ENCODE measurements around the gene IL36RN.
A peak's percentile ranks its signal among the peaks of the same experiment; 100 is the strongest.

The IL36RN gene

GRCh38 chr2:113103277-113103676 lies 44.3 kb downstream of the IL36RN start:
- no peak for DNase-seq

- peak; percentile 86 to 99 for DNase-seq
Measured at GRCh38 chr2:113104054-113104611, 45.1 kb downstream of the IL36RN start.

GRCh38 chr2:113105047-113105785 lies 46.2 kb downstream of the IL36RN start:
- peak; percentile 86 to 89 for DNase-seq

GRCh38 chr2:113111121-113111520 lies 52.1 kb downstream of the IL36RN start:
- DNase-seq = no peak

- peak; percentile 82 to 98 for DNase-seq
Measured at GRCh38 chr2:113111823-113112287, 52.9 kb downstream of the IL36RN start.

GRCh38 chr2:113112441-113112840 lies 53.4 kb downstream of the IL36RN start:
- peak; percentile 36 to 74 for DNase-seq

- no peak for DNase-seq
Measured at GRCh38 chr2:113112871-113113270, 53.9 kb downstream of the IL36RN start.

- DNase-seq = no peak
Measured at GRCh38 chr2:113113807-113114206, 54.8 kb downstream of the IL36RN start.
